HG03520 (cell line): Measurements from ENCODE around the gene PARM1.

Experiments used
- ATAC-seq: cut with Tn5 transposase; IDR thresholded peaks from one replicate; pipeline ENCODE4 v1.9.1; 2021; ENCODE audit warnings: mild to moderate bottlenecking, moderate library complexity; ENCODE audit not compliant: unreplicated experiment

The PARM1 gene

GRCh38 chr4:74942251-74942917 lies 9.5 kb downstream of the PARM1 start:
- ATAC-seq: peak; percentile 39

- peak; percentile 39 for ATAC-seq
Measured at GRCh38 chr4:74942918-74943253, 10.0 kb downstream of the PARM1 start.

GRCh38 chr4:74944354-74944793 lies 11.5 kb downstream of the PARM1 start:
- ATAC-seq: peak; percentile 58

DNA sequence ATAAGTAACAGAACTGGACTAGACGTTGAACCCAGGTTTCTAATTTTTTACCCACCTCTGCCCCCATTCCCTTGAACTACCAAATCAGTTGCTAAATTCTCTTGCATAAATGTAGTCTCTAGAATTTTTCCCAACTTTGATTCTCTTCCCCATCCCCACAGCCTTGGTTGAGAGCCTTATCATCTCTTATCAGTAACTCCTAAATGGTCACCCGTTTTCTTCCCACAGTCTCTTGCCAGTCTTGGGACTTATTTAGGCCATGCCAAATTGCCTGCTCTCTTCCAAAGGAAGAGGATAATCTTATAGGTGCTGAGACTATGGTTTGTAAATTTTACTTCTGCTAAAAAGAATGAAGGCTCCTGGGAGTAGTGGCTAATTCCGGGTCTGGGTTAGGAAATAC lies 13.3 kb downstream of the PARM1 start:
- ATAC-seq: no peak

DNA sequence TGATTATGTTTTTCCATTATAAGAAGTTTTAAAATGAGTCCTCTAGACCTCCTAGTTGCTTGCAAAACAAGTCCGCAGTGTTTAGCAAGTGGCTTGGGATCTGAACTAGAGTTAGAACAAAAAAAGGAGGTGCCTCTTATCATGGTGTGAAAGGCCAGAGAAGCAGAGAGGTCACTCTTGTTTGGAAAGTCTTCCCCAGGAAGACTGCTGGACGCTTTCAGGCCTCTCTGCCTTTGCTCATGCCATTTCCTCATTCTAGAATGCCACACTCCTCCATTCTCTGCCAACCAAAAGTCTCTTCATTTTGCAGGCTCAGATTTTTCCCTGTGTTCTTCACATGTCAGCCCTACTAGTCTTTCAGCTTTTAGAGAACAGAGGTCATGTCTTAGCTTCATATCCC lies 14.9 kb downstream of the PARM1 start:
- no peak for ATAC-seq

GRCh38 chr4:74948236-74948635 lies 15.3 kb downstream of the PARM1 start:
- no peak for ATAC-seq

DNA sequence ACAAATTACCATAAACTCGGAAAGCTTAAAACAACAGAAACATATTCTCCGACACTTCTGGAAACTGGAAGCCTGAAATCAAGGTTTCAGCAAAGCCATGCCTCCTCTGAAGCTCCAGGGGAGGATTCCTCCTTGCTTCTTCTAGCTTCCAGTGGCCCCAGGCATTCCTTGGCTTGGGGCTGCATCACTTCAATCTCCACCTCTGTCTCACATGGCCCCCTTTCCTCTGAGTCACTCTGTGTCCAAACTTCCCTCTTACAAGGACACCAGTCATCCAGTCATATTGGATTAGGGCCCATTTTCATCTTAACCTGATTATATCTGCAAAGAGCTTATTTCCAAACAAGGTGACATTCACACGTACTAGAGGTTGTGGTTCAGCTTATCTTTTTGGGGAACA lies 17.3 kb downstream of the PARM1 start:
- ATAC-seq: no peak

DNA sequence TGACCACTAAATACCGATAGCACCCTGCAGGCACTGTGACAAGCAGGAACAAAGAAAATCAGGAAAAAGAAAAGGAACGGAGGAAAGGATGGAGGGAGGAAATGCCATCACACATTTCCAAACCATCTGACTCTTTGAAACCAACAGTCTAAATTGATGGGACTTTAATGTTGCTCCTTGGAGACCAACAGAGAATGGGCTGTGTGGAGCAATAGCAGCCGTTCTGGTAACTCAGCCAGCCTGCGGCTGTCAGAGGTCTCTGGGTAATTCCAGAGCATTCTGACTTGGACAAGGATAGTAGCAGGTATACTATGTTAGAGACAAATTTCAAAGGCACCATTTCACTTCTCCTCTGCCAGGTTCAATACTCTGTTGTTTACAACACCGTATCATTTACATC lies 18.0 kb downstream of the PARM1 start:
- ATAC-seq: no peak

- ATAC-seq: no peak
Measured at GRCh38 chr4:74953647-74954046, 20.7 kb downstream of the PARM1 start.

DNA sequence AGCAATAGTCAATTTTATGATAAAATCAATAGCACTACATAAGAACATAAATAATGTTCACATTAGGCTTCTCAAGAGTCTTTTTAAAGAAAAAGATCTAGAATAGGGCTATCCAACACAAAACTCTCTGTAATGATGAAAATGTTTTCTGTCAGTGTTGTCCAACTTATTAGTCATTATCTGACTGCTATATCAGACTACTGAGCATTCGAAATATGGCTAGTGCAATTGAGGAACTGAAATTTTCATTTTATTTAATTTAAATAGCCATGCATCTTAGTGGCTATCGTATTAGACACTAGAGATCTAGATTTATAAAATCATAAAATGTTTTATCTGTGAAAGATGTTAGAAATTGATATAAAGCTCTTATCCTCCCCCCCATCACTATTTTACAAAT lies 26.0 kb downstream of the PARM1 start:
- no peak for ATAC-seq

- ATAC-seq: no peak
Measured at GRCh38 chr4:74961230-74961629, 28.3 kb downstream of the PARM1 start.

DNA sequence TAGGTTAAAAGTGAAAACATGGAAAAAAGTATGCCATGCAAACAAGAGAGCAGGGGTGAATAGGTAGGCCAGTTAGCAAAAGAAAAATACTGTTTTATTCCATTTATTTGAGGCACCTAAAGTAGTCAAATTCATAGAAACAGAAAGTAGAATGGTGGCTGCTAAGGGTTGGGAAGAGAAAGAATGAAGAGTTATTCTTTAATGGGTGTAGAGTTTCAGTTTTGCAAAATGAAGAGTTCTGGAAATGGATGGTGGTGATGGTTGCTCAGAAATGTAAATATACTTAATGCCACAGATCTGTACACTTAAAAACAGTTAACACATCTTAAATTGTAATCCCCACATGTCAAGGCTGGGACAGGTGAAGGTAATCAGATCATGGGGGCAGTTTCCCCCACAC lies 29.7 kb downstream of the PARM1 start:
- no peak for ATAC-seq

DNA sequence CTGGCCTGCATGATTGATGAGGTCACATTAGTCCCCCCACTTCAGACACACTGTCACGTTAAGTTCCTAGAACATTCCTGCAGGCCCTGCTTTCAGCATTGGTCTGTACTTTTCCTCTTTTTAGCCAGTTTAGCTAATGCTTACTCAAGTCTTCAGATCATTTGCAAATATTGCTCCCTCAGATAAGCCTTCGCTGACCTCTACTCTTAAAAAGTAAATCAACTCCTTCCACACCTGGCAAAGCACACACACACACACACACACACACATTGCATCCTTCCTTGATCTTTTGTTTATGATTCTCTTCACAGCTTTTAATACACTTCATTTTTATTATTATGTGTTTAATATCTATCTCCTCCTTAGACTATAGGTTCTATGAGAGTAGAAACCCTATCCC lies 31.4 kb downstream of the PARM1 start:
- no peak for ATAC-seq

- ATAC-seq: no peak
Measured at GRCh38 chr4:74967324-74967723, 34.4 kb downstream of the PARM1 start.

DNA sequence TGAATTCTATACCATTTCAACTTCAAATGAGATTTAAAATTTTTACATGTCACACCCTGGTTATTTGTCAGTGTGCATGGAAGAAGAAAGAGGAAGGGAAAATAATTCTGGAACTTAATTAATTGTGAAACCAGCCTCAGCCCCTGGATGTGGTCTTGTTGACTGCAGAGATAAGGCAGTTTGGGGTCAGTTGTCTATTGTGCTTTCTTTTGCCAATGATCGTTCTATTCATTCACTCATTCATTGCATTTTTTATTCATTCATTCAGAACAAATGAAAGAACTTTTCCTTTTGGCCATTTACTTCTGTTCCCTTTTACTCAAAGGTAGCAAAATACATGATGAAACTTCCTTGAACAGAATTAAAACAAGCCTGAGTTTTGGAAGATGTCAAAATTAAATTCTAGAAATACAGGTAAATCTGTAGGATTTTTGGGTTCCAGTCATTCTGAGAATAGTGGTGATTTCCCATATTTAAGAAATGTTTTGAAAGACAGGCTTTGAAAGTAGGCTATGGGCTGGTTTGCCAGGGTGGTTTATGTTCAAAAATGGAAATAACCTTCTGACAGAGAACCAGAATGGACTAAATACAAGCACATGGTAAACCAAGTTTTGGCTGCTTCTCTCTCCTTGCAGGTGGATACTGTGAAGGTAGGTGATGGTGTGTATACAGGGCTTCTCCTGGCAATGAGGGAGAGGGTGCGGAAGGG lies 35.7 kb downstream of the PARM1 start:
- ATAC-seq: no peak

DNA sequence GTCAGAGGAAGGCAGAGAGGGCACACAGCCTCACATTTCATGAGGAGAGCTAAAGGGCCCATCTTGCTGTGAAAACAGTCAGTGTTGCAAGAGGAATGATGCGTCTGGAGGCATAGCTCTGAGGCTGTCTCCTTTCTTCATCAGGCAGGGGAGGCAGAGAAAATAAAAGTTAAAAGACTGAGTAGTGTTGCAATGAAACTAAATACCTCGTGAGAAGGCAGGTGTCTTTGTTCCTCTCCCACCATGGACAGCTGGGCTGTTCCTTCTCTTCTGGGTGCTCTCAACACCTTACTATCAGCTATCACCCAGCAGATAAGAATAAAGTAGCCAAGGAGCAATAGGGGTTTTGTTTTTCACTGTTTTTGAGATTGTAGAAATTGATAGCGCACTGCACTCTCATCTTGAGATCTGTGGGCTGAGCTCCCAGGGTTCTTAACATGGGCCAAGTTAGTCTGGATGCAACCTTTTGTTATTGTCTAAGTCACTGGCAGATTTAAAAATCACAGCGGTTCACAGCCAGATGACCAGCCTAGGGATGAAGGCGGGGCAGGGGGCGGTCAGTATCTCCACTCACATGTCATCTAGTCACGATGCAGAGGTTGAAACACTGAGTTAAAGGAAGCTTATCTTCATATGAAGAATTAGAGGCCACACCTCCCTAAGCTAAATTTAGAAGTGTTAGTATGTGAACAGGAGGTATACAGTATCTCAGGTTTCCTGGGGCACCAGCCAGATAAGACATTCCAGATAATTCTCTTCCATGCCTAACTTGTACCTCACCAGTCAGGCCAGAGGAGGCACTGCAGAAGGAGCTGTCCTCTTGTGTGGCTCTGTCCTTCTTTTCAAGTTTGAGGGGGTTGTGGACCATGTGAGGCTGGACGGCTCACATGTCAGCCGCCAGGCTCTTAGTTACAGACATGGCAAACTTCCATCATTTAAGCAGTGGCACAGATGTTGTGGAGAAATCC lies 36.9 kb downstream of the PARM1 start:
- no peak for ATAC-seq

GRCh38 chr4:74970577-74970976 lies 37.7 kb downstream of the PARM1 start:
- ATAC-seq: no peak

GRCh38 chr4:74971862-74972261 lies 38.9 kb downstream of the PARM1 start:
- ATAC-seq: no peak

DNA sequence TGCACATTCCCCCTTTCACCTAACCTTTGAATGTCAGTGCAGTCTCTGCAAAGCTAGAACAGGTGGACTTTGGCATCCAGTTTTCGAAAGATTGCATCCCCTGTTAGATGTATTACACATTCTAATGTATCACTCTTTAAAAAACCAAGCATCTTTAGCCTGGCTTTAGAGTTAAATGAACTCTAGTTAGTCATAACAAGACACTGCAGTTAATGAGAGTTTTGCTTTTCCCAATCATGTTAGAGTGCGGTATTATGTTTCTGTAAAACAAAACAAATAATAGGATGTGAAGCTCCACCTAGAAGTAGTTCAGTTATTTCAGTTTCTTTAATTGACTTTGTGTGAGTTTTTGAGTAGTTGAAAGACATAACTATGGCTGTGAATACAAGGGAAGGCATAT lies 42.2 kb downstream of the PARM1 start:
- ATAC-seq: no peak

GRCh38 chr4:74975848-74976824 lies 43.2 kb downstream of the PARM1 start:
- no peak for ATAC-seq
